PC-9 (cell line): ENCODE data around the gene AVEN. TPM values are rescaled to one million over a fixed set of nuclear protein-coding genes. Genes with fewer than 3 reads are reported as not detected.

Experiments
- BruUV-seq: library from RNA; stranded (reverse); fragments of 400-500 nt; replicated peaks from 2 replicates; lab custom pipeline; 2021; lab: Mats Ljungman, UMichigan
- CTCF ChIA-PET: fragments of 300-600 bp; sonication (Branson Sonifier 250); formaldehyde crosslinking; loops from one replicate; lab custom pipeline; 2022; ENCODE audit warnings: antibody characterized with exemption; lab: Charles Lee
- POLR2A ChIA-PET: fragments of 300-600 bp; sonication (Branson Sonifier 250); formaldehyde crosslinking; loops from one replicate; lab custom pipeline; 2022; ENCODE audit warnings: antibody characterized with exemption; ENCODE audit not compliant: unreplicated experiment; lab: Charles Lee
- DNase-seq, 2 experiments: peaks; one replicate each; pipeline versions ENCODE4 v3.0.0 to v3.0.0-alpha.2; 2015 to 2022; ENCODE audit warnings: mixed read lengths in 1 of 2
- H2AFZ ChIP-seq: fragments of 200-600 bp; sonication (generic); 2 replicates; pipeline ENCODE4 v1.8.1; 2017; ENCODE audit warnings: antibody characterized with exemption
- H3F3A ChIP-seq: fragments of 200-600 bp; sonication (generic); 2 replicates; pipeline ENCODE4 v1.8.1; 2017; ENCODE audit warnings: antibody characterized with exemption, mild to moderate bottlenecking, low read depth; ENCODE audit not compliant: insufficient read depth
- H3K27ac ChIP-seq: fragments of 200-600 bp; sonication (generic); 2 replicates; pipeline ENCODE4 v1.6.1; 2016; ENCODE audit warnings: mixed run types
- H3K27me3 ChIP-seq: fragments of 200-600 bp; sonication (generic); 2 replicates; pipeline ENCODE4 v1.6.1; 2016; ENCODE audit warnings: low read depth, mixed run types; ENCODE audit not compliant: insufficient read depth
- H3K36me3 ChIP-seq: fragments of 200-600 bp; sonication (generic); 2 replicates; pipeline ENCODE4 v1.6.1; 2016; ENCODE audit warnings: low read depth, mixed run types
- H3K4me1 ChIP-seq: fragments of 200-600 bp; sonication (generic); replicated peaks from 2 replicates; pipeline ENCODE4 v1.6.1; 2016; ENCODE audit warnings: mixed run types; ENCODE audit not compliant: insufficient read depth
- H3K4me2 ChIP-seq: fragments of 200-600 bp; sonication (generic); 2 replicates; pipeline ENCODE4 v1.6.1; 2017; ENCODE audit warnings: mixed run types
- H3K4me3 ChIP-seq: fragments of 200-600 bp; sonication (generic); 2 replicates; pipeline ENCODE4 v1.6.1; 2016; ENCODE audit warnings: mixed run types
- H3K79me2 ChIP-seq: fragments of 200-600 bp; sonication (generic); 2 replicates; pipeline ENCODE4 v1.6.1; 2017; ENCODE audit warnings: low read depth, mixed run types
- H3K9me2 ChIP-seq: fragments of 200-600 bp; sonication (generic); 2 replicates; pipeline ENCODE4 v1.8.1; 2017; ENCODE audit warnings: mild to moderate bottlenecking; ENCODE audit not compliant: insufficient read depth
- H3K9me3 ChIP-seq: fragments of 200-600 bp; sonication (generic); 2 replicates; pipeline ENCODE4 v1.8.1; 2016; ENCODE audit warnings: low read depth; ENCODE audit not compliant: insufficient read depth
- H4K20me1 ChIP-seq: fragments of 200-600 bp; sonication (generic); 2 replicates; pipeline ENCODE4 v1.8.1; 2017; ENCODE audit not compliant: insufficient read depth
- EZH2 ChIP-seq: fragments of 200-600 bp; sonication (generic); IDR thresholded peaks from 2 replicates; pipeline ENCODE4 v1.8.0; 2017; ENCODE audit warnings: antibody characterized with exemption, low read depth
- intact Hi-C: fragments of 100-400 bp; cut with micrococcal nuclease; formaldehyde crosslinking; loops from one replicate; pipeline ENCODE4 v1.10.0; 2022; ENCODE audit not compliant: unreplicated experiment
- total RNA-seq: library from RNA; stranded (reverse); gene quantifications from 2 replicates; pipeline ENCODE4 v1.2.3, GENCODE V29; 2021
- TF ChIP-seq, protein P1 (sequence below): fragments of 200-600 bp; sonication (generic); conservative IDR thresholded peaks from 2 replicates; pipeline ENCODE4 v1.6.1; 2017; ENCODE audit warnings: mixed run types, antibody characterized with exemption, mild to moderate bottlenecking, moderate library complexity

The AVEN gene
- total RNA-seq, 1 experiment from 2014 or later = 8.7 TPM

DNA sequence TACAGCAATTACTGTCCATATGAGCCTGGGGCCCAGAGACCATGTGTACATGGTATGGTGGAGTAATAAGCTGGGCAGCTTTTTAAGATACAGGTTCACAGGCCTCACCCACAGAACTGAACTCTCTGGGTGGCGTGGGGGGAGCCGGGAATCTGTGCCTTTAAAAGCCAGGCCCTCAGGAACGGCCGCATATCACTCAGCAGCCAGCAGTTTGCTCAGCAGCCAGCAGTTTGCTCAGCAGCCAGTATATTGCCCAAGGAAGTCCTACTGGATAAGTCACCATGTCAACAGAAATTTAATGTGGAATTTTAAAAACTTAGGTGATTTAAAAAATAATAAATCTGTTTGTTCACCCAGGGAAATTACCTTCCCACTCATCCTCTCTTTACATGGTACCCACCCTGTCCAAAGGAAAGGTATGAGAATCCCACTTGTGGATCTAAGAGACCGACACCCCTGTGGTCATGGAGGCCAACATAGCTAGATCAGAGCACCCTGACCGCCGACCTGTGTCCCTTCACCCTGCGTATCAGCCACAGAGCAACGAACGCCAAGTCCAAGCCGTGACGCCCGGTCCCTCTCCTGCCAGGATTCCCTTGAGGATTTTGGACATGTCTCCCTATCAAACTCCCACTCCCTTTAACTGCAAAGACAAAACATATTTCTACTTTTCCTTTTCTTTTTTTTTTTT is 166.4 kb downstream of the AVEN start:
- CTCF ChIA-PET = no interaction called here
- intact Hi-C loops = no loop called here
- no peaks in the 10 kb centered on the region for H3K9me3 ChIP-seq
- H3K36me3 ChIP-seq = no peaks in the 10 kb centered on the region
- no peaks in the 10 kb centered on the region for H3K79me2 ChIP-seq
- no TSS peak for BruUV-seq
- H3K9me2 ChIP-seq = no peaks in the 10 kb centered on the region
- H3K4me3 ChIP-seq = no peak overlapping the region
- no peaks in the 10 kb centered on the region for H3F3A ChIP-seq
- no peaks in the 10 kb centered on the region for H3K4me1 ChIP-seq
- no peak overlapping the region for H3K4me2 ChIP-seq
- H2AFZ ChIP-seq = no peak overlapping the region
- H3K27me3 ChIP-seq = no peaks in the 10 kb centered on the region
- no peak for DNase-seq
- H4K20me1 ChIP-seq = no peaks in the 10 kb centered on the region
- no peak for TF ChIP-seq EZH2
- TF ChIP-seq, protein P1, sequence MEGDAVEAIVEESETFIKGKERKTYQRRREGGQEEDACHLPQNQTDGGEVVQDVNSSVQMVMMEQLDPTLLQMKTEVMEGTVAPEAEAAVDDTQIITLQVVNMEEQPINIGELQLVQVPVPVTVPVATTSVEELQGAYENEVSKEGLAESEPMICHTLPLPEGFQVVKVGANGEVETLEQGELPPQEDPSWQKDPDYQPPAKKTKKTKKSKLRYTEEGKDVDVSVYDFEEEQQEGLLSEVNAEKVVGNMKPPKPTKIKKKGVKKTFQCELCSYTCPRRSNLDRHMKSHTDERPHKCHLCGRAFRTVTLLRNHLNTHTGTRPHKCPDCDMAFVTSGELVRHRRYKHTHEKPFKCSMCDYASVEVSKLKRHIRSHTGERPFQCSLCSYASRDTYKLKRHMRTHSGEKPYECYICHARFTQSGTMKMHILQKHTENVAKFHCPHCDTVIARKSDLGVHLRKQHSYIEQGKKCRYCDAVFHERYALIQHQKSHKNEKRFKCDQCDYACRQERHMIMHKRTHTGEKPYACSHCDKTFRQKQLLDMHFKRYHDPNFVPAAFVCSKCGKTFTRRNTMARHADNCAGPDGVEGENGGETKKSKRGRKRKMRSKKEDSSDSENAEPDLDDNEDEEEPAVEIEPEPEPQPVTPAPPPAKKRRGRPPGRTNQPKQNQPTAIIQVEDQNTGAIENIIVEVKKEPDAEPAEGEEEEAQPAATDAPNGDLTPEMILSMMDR = no peak
- POLR2A ChIA-PET = no interaction called here
- no peak overlapping the region for H3K27ac ChIP-seq

DNA sequence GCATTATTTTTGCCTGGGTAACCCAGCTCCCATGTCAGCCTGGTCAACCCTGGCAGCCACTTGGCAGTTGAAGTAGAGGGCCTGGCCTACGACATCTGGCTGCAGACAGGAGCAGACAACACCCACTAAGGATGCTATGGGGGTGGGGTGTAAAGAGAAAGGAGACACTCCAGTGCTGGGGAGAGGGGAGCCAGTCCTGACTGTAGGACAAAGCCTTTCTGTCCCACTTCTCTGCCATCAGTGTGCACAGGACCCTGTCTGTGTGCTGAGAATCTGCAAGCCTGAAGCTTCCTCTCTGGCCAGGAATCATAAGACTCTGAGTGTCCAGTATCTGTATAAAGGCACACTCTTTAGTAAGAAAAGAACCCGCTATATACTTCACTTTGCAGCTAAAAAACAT is 167.0 kb downstream of the AVEN start:
- no peak overlapping the region for H3K27ac ChIP-seq
- H3K9me3 ChIP-seq = no peaks in the 10 kb centered on the region
- intact Hi-C loops = no loop called here
- H3K4me1 ChIP-seq = peaks cover 4% of the 10 kb centered on the region; the same call in 1 of the 2 replicates
- H3K79me2 ChIP-seq = no peaks in the 10 kb centered on the region
- ChIA-PET CTCF (no interaction called here), POLR2A (no interaction called here)
- TF ChIP-seq, protein P1 = no peak
- TF ChIP-seq EZH2 = no peak
- H3K27me3 ChIP-seq = no peaks in the 10 kb centered on the region
- no peak for DNase-seq
- H2AFZ ChIP-seq = no peak overlapping the region
- no peak overlapping the region for H3K4me3 ChIP-seq
- no peak overlapping the region for H3K4me2 ChIP-seq
- no peaks in the 10 kb centered on the region for H3F3A ChIP-seq
- no peaks in the 10 kb centered on the region for H3K9me2 ChIP-seq
- no peaks in the 10 kb centered on the region for H3K36me3 ChIP-seq
- no TSS peak for BruUV-seq
- no peaks in the 10 kb centered on the region for H4K20me1 ChIP-seq

DNA sequence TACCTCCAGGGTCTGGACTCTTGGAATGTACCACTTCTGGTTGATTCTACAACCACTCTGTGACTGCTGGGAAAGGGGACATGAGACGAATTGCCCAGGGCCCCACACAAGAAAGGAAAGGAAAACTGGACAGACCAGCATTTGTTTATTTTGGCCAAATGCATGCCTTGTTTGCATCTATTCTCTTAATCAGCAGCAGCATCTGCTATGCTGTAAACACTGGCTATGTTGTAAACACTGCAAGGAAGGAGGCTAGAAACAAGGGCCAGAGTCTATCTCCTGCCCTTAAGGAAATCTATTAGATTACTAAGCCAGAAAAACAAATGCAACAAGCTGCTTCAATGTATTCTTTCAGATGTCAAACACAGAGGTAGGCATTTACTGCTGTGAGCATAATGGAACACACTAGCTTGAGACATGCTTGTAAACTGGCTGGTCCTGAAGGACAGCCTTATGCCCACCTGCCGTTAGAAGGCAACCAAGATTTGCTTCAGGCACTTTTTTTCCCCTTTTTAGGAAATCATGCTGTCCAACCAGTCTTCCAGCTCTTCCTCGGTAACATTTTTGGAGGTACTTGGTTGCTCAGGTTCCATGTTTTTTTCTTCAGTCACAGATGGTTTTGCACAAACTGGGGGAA is 172.8 kb downstream of the AVEN start:
- DNase-seq = peak; percentile 34 to 60

More for the DNA sequence above, 172.8 kb downstream of the AVEN start:
- Histone ChIP-seq H2AFZ (no peak overlapping the region), H3K9me3 (no peaks in the 10 kb centered on the region), H4K20me1 (no peaks in the 10 kb centered on the region), H3K4me2 (0 out of 2 replicates have a peak overlapping the region, but pooled peaks have one; percentile 21), H3K27ac (no peak overlapping the region), H3K4me1 (peaks cover 19% of the 10 kb centered on the region; the same call in 1 of the 2 replicates), H3K36me3 (no peaks in the 10 kb centered on the region), H3F3A (peaks cover under 1% of the 10 kb centered on the region; the same call in 1 of the 2 replicates), H3K27me3 (no peaks in the 10 kb centered on the region), H3K79me2 (no peaks in the 10 kb centered on the region), H3K4me3 (no peak overlapping the region), H3K9me2 (no peaks in the 10 kb centered on the region)
- no TSS peak for BruUV-seq
- ChIA-PET POLR2A (interaction anchor here (0.5 to 0.6 kb wide), 2 partner anchors 52 to 636 kb away, joined by 4 to 11 read pairs; no protein-coding TSS in a partner anchor), CTCF (no interaction called here)
- intact Hi-C loops = no loop called here
- TF ChIP-seq EZH2 = no peak
- TF ChIP-seq, protein P1 = no peak
